Fibroblast of villous mesenchyme (primary cell): ENCODE measurements around the gene AK9. TPM values are rescaled to one million over a fixed set of nuclear protein-coding genes. Genes with fewer than 3 reads are reported as not detected.

Source experiments
- total RNA-seq: library from RNA; depleted of rRNA; stranded (reverse); fragments of >200 nt; gene quantifications from 2 replicates; pipeline ENCODE4 v1.2.3, GENCODE V29; 2012

Gene AK9
- total RNA-seq, 1 donor = 3.5 TPM

Other genes starting within 250 kb of the AK9 start
- gene MICAL1, start 235.4 kb downstream of the AK9 start, total RNA-seq = 54.1 and 55.3 TPM in 2 replicates
- 8.1 and 10.4 TPM in 2 replicates for gene ZBTB24, start 208.0 kb downstream of the AK9 start, total RNA-seq
- 17.7 and 23.3 TPM in 2 replicates for gene FIG4, start 94 bp upstream of the AK9 start, total RNA-seq